ENCODE data around the gene TBCEL.

GRCh38 chr11:121099364-121099763, 75.5 kb downstream of the TBCEL start:
- TF ChIP-seq, protein P1, sequence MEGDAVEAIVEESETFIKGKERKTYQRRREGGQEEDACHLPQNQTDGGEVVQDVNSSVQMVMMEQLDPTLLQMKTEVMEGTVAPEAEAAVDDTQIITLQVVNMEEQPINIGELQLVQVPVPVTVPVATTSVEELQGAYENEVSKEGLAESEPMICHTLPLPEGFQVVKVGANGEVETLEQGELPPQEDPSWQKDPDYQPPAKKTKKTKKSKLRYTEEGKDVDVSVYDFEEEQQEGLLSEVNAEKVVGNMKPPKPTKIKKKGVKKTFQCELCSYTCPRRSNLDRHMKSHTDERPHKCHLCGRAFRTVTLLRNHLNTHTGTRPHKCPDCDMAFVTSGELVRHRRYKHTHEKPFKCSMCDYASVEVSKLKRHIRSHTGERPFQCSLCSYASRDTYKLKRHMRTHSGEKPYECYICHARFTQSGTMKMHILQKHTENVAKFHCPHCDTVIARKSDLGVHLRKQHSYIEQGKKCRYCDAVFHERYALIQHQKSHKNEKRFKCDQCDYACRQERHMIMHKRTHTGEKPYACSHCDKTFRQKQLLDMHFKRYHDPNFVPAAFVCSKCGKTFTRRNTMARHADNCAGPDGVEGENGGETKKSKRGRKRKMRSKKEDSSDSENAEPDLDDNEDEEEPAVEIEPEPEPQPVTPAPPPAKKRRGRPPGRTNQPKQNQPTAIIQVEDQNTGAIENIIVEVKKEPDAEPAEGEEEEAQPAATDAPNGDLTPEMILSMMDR (IDR thresholded peaks at IDR 0.05) = no peak
- TF ChIP-seq POLR2A (IDR thresholded peaks at IDR 0.05) = no peak
